GM21576 (cell line): ENCODE measurements around the gene PIGQ.
"Not testable (repeated sequence)": the region's sequence is repeated elsewhere in the genome, so short reads cannot be mapped to it uniquely, and the experiment has no call there.

Source experiments
- ATAC-seq: cut with Tn5 transposase; IDR thresholded peaks from one replicate; pipeline ENCODE4 v1.9.1; 2021; ENCODE audit warnings: mild to moderate bottlenecking, moderate library complexity; ENCODE audit not compliant: unreplicated experiment

PIGQ gene

GRCh38 chr16:583815-584591 is 14.2 kb downstream of the PIGQ start:
- no peak for ATAC-seq

GRCh38 chr16:585351-585750 is 15.6 kb downstream of the PIGQ start:
- no peak for ATAC-seq

- ATAC-seq = no peak
Observed at GRCh38 chr16:586047-586644, 16.4 kb downstream of the PIGQ start.

GRCh38 chr16:586645-587590 is 17.1 kb downstream of the PIGQ start:
- ATAC-seq = no peak

- peak; percentile 8 for ATAC-seq
Observed at GRCh38 chr16:588639-588888, 18.8 kb downstream of the PIGQ start.

GRCh38 chr16:588889-589657 is 19.3 kb downstream of the PIGQ start:
- peak; percentile 70 for ATAC-seq

- peak; percentile 65 for ATAC-seq
Observed at GRCh38 chr16:589658-590187, 20.0 kb downstream of the PIGQ start, which contains the start of gene RAB40C. TSS of gene RAB40C (plus strand) at chr16:590066. CDS start at chr16:590292, 226 bp downstream.

GRCh38 chr16:590188-590814 is 20.5 kb downstream of the PIGQ start:
- ATAC-seq = no peak

GRCh38 chr16:590815-591200 is 21.0 kb downstream of the PIGQ start:
- no peak for ATAC-seq

- ATAC-seq = no peak
Observed at GRCh38 chr16:591231-591630, 21.5 kb downstream of the PIGQ start.

- no peak for ATAC-seq
Observed at GRCh38 chr16:591892-592517, 22.2 kb downstream of the PIGQ start.

GRCh38 chr16:592518-593306 is 22.9 kb downstream of the PIGQ start:
- no peak for ATAC-seq

- ATAC-seq = no peak
Observed at GRCh38 chr16:593406-593805, 23.6 kb downstream of the PIGQ start.

GRCh38 chr16:593807-594206 is 24.0 kb downstream of the PIGQ start:
- ATAC-seq = no peak

GRCh38 chr16:595094-595528 is 25.3 kb downstream of the PIGQ start:
- ATAC-seq = no peak

- no peak for ATAC-seq
Observed at GRCh38 chr16:595942-596735, 26.4 kb downstream of the PIGQ start.

- ATAC-seq = no peak
Observed at GRCh38 chr16:596736-597060, 26.9 kb downstream of the PIGQ start.

- not testable (repeated sequence) for ATAC-seq
Observed at GRCh38 chr16:597655-598054, 27.9 kb downstream of the PIGQ start.
